Cardiac fibroblast (primary cell): ENCODE measurements around the gene NCOA3.

Experiments
- DNase-seq, 2 donors: peaks; one replicate each; pipeline versions ENCODE4 v3.0.0 to v3.0.0-alpha.2; 2010; ENCODE audit warnings: low read depth in 2 of 2
- H3K4me3 ChIP-seq, 2 donors: replicated peaks in 1 of 2; 1 replicate in 1 of 2; 2 replicates in 1 of 2; pipeline ENCODE4 v1.5.1; 2011; ENCODE audit warnings: low read depth in 2 of 2, low read length in 2 of 2, mild to moderate bottlenecking in 2 of 2, moderate library complexity in 1 of 2
- CTCF ChIP-seq: IDR thresholded peaks from one replicate; pipeline ENCODE4 v1.5.1; 2011; ENCODE audit warnings: low read depth, mild to moderate bottlenecking, low read length, inconsistent platforms

Gene NCOA3

GRCh38 chr20:47664068-47664437, 162.4 kb downstream of the NCOA3 start:
- TF ChIP-seq CTCF = no peak
- no peak for DNase-seq
- H3K4me3 ChIP-seq = no peak overlapping the region

- no peak overlapping the region for H3K4me3 ChIP-seq
- no peak for DNase-seq
- no peak for TF ChIP-seq CTCF
Measured at GRCh38 chr20:47664744-47665143, 163.1 kb downstream of the NCOA3 start.

- no peak overlapping the region for H3K4me3 ChIP-seq
- no peak for DNase-seq
- no peak for TF ChIP-seq CTCF
Measured at GRCh38 chr20:47665221-47665991, 163.7 kb downstream of the NCOA3 start.

- no peak for TF ChIP-seq CTCF
- DNase-seq = no peak
- no peak overlapping the region for H3K4me3 ChIP-seq
Measured at GRCh38 chr20:47666304-47666703, 164.6 kb downstream of the NCOA3 start.

- DNase-seq = no peak
Measured at GRCh38 chr20:47667086-47667485, 165.4 kb downstream of the NCOA3 start.

GRCh38 chr20:47667531-47668312, 166.0 kb downstream of the NCOA3 start:
- H3K4me3 ChIP-seq = no peak overlapping the region
- no peak for DNase-seq
- TF ChIP-seq CTCF = no peak

More at GRCh38 chr20:47667086-47667485, 165.4 kb downstream of the NCOA3 start:
- no peak overlapping the region for H3K4me3 ChIP-seq
- TF ChIP-seq CTCF = no peak
